ENCODE data around the gene SLC25A42.
"Not testable (repeated sequence)": the region's sequence is repeated elsewhere in the genome, so short reads cannot be mapped to it uniquely, and the experiment has no call there.

Gene SLC25A42

DNA sequence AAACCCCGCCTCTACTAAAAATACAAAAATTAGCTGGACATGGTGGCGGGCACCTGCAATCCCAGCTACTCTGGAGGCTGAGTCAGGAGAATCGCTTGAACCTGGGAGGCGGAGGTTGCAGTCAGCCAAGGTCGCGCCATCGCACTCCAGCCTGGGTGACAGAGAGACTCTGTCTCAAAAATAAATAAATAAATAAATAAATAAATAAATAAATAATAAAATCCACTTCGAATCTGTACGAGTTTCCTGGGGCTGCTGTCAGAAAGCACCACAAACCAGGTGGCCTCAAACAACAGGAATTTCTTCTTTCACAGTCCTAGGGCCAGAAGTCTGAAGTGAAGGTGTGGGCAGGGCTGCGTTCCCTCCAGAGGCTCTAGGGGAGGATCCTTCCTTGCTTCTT lies 38.8 kb downstream of the SLC25A42 start:
- not testable (repeated sequence) for DNase-seq

DNA sequence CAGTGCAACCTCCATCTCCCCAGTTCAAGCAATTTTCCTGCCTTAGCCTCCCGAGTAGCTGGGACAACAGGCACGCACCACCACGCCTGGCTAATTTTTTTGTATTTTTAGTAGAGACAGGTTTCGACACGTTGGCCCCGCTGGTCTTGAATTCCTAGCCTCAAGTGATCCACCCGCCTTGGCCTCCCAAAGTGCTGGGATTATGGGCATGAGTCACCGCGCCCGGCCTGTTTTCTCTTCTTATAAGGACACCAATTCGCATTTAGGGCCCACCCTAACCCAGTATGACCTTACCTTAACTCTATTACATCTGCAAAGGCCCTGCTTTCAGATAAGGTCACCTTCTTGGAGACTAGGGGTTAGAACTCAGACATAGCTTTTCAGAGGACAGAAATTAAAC lies 39.4 kb downstream of the SLC25A42 start:
- no peak for DNase-seq

DNA sequence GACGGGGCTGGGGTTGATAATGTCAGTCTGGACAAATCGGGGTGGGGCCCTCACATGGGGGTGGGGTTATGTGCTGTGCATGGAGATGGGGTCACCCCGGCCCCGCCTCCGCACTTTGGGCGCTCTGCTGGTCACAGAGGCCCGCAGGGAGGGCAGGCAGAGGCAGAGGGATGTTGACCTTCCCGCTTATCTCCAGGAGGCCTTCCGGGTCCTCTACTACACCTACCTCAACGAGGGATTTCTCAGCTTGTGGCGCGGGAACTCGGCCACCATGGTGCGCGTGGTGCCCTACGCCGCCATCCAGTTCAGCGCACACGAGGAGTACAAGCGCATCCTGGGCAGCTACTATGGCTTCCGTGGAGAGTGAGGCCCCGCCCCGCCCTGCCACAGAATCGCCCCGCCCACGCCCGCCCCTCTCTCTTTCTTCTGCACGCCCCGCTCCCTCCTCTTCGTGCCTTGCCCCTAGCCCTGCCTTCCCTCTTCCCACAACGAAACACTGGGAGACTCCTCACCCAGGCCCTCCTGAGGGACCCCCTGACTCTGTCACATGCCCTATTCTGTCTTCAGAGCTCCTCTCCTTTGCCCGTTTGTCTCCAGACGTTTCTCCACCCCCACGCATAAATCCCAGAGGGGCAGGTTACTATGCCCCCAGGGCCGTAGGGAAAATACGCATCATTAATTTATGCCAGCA lies 41.7 kb downstream of the SLC25A42 start:
- DNase-seq: peak in 28 of 56 donors; percentile 8 to 74 (median 26)

DNA sequence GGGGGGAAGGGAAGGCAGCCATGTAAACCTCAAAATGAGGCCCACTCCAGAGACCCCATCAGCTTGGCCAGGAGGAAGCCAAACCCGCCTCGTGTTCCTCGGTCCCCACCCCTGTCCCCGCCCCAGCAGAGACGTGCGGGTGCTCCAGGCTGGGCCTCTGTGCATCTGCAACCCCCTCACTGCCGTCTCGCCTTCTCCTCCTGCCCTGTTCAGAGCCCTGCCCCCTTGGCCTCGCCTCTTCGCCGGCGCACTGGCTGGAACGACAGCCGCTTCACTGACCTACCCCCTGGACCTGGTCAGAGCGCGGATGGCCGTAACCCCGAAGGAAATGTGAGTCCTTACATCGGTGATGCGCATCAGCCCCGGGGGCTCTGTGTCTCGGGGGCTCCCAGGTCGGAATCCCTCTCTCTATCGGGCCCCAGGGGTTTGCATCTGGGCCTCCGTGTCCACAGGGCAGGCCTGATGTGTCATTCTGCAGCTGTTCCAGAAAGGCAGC lies 42.3 kb downstream of the SLC25A42 start:
- DNase-seq: peak in 9 of 56 donors; percentile 16 to 49 (median 32)

DNA sequence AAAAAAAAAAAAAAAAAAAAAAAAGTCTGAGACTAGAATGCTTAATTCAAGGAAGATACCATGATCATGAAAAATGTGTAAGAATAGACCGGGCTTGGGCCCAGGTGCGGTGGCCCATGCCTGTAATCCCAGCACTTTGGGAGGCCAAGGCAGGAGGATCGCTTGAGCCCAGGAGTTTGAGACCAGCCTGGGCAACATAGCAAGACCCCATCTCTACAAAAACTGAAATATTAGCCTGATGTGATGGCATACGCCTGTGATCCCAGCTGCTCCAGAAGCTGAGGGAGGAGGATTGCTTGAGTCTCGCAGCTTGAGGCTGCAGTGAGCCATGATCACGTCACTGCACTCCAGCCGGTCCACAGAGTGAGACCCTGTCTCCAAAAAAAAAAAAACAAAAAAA lies 43.1 kb downstream of the SLC25A42 start:
- not testable (repeated sequence) for DNase-seq

DNA sequence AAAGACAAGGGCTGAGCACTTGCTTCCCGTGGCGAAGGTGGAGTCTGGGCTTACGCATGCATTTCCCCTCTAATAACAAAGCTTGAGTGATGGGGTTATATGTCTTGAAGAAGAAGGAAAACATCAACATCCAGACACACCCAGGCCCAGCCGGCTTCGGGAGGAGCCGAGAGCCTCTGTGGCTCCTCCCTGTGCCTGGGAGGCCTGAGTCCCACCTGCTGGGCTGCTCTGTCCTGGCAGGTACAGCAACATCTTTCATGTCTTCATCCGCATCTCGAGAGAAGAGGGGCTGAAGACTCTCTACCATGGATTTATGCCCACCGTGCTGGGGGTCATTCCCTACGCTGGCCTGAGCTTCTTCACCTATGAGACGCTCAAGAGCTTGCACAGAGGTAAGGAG lies 43.9 kb downstream of the SLC25A42 start:
- no peak for DNase-seq

DNA sequence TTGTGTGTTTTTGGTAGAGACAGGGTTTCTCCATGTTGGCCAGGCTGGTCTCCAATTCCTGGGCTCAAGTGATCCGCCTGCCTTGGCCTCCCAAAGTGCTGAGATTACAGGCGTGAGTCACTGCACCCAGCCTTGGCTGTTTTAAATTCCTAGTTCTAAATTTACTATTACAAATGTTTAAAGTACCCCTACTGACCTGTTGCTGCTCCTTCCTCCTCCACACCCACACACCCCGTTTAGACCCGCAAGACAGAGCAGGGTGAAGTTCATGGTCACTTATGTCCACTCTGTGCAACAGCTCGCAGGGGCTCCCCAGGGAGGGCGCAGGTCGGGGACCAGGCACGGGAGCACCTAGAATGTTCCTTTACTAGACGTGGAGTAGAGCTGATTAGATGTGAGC lies 45.8 kb downstream of the SLC25A42 start:
- DNase-seq: no peak

DNA sequence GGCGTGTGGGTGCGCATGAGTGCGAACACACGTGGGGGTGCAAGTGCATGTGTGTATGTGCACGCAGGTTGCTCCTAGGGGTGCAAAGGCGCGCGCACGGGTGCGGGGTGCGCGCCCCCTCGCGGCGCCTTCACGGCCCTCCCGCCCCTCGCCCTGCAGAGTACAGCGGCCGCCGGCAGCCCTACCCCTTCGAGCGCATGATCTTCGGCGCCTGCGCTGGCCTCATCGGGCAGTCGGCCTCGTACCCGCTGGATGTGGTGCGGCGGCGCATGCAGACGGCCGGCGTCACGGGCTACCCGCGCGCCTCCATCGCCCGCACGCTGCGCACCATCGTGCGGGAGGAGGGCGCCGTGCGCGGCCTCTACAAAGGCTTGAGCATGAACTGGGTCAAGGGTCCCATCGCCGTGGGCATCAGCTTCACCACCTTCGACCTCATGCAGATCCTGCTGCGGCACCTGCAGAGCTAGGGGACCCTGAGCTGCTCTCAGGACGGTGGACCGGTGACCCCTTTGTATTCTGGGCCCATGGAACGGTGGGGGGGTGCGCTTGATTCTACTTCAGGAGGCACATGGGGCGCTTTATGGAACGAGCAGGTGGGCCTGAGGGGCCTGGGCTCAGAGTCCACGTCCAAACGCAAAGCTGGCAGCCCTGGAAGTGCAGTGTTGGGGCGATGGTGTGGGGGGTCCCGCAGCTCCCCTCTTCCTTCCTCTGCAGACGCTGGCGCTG lies 46.8 kb downstream of the SLC25A42 start:
- DNase-seq: peak in 29 of 56 donors; percentile 5 to 73 (median 26)

DNA sequence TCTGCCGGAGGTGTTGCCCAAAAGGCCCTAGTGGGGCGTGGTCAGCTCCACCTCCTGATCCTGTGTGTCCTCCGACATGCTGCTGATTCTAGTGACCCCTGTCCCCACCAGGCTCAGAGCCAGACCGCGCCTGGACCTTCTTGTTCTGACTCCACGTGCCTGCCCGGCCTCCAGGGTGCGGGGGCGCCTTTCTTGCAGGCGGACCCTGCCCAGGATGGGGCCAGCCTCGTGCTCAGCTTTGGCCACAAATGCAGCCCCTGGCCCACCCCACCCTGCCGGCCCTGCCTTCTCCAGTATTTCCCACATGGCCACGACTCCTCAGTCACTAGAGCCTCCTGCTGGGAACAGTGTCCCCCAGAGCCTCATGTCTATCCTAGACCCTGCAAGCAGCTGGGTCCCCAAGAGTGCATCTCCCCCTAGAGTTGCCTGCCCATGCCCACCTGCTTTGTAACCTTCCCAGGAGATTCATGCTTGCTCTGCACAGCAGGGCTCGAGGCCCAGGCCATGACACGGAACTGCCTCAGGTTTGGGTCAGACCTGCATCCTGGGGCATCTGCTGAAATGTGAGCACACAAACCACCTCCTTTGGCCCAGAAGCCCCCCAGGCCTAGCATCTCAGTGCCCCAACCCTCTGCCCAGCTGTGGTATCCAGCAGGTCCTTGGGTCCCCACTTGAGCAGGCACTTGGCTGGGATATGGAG lies 47.5 kb downstream of the SLC25A42 start:
- DNase-seq: no peak

DNA sequence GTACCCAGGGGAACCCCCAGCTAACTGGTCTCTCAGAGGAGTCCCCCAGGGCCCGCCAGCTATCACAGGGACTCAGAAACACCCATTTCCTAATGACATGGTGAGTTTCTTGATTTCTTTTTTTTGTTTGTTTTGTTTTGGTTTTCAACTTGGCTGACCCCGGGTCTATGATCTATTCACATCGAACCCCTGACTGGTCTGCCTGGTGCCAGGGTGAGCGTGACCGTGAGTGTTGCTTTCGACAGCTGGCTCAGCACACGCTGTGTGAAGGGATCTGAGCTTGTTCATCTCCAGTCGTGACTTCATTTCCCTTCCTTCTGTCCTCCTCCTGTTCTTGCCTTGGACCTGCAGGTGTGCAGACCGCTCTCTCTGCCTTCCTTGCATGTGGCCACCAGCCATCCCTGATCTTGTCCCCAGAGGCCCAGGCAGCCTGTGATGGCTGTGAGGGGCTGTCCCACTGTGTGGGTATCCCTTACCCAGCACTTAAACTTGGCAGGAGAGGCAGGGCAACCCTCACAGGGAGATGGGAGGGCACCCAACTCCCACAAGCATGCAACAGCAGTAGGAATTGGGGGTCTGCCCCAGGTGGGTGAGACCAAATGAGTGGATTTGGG lies 48.3 kb downstream of the SLC25A42 start:
- no peak for DNase-seq

DNA sequence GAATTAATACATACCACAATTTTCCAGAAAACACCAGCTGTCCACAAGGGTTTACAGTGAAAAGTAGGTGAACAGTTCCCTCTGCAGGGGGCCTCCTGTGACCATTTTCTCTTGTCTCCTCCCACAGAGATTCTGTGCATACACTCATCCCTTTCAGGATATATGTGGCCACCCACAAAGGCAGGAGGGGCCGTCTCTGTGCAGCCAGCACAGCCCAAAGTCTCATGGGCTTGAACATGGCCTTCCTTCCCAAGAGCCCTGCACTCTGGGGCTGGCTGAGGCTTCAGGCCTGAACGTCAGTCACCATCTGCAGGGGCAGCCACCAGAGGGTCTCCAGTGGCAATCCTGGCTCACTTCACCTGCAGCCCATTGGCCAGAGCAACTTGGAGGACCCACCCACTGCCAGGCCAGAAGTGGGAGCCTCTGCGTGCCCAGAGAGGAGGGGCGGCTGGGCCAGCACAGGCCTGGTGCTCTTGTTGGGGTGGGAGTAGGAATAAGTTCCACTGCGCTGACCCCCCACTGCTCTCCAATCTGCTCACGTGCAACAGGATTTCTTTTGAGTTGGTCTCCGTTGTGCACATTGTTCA lies 49.3 kb downstream of the SLC25A42 start:
- no peak for DNase-seq

DNA sequence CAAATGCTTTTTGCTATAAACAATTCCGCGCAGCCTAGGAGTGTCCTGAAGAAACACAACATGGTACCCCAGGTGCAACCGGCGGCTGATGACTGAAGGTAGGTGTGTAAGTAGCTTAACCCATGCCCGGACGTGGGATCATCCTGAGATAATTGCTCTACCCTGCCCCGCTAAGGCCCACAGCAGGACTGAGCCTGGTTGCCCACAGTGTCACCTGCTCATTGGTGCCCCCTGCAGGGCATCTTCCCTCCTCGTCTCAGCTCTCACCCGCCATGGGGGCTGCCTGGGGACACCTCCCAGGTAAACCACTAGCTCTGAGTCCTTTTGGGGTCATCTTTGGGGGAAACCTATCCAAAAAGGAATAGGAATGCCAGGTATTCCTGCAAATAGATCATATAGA lies 52.2 kb downstream of the SLC25A42 start:
- DNase-seq: peak in 3 of 56 donors; percentile 6 to 20 (median 16)

DNA sequence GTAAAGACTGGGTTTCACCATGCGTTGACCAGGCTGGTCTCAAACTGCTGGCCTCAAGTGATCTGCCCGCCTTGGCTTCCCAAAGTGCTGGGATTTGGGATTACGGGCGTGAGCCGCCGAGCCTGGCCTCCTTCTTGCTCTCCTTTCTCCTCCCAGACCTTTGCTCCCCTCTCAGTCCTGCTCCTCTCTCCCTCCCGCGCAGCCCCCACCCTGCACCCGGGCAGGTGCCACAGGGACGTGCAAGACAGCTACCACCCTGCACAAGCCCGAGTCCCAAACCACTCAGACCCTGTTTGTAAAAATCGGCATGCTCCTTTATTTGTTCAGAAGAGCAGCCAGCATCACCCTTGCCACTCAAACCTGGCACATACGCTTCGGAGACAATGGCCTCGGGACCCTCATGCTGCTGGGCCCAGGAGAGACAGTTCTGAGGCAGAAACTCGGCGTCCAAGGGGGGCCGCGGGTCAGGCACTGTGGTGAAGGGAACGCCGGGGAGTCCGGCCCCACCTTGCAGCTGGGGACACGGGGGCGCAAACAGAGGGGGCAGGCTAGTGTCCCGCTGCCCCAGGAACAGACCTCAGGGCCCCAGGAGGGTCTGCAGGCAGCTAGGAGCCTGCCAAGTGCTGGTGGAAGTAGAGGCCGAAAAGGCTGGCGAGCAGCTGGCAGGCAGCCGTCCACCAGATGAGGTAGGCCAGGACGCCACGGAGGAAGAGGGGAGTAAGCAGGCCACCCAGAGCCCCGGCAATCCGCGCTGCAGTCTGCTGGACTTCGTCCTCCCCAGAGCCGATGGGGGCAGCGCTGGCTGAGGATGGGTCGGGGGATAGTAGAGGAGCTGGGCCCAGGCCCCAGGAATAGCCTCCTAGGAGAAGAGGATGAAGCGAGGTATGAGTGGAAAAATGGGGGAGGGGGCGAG lies 55.8 kb downstream of the SLC25A42 start:
- DNase-seq: no peak

DNA sequence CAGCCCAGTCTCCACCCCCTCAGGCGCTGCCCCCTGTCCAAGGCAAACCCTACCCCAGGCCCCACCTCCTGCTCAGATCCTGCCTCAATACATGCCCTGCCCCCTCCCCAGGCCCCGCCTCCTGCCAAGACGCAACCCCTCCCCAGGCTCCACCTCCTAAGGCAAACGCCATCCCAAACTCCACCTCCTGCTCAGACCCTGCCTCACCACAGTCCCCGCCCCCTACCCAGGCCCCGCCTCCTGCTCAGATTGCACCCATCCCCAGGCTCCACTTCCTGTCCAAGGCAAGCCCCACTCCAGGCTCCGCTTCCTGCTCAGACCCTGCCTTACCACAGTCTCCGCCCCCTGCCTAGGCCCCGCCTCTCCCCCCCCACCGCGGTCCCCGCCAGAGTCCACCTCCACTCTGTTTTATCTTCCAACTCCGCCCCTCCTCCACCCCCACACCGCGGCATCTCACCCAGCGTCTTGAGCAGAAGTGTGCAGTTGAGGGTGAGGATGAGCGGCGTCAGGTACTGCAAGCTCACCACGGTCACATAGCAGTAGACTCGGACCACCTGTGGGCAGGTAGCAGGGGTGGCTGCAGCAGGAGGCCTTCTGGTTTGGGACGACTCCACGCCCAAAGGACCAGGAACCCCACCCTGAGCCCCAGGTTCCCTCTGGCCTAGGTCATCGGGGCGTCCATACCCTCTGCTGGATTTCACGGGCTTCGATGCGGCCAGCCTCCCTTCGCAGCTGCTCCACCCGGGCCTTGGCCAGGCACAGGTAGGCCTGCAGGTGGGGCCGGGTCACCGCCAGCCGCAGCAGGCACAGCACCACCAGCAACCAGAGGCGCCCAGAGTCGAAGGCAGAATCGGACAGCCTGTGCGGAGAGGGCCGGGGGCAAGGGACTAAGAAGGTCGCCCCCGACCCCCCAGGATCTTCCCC lies 56.8 kb downstream of the SLC25A42 start:
- peak in 22 of 56 donors; percentile 12 to 61 (median 30) for DNase-seq

DNA sequence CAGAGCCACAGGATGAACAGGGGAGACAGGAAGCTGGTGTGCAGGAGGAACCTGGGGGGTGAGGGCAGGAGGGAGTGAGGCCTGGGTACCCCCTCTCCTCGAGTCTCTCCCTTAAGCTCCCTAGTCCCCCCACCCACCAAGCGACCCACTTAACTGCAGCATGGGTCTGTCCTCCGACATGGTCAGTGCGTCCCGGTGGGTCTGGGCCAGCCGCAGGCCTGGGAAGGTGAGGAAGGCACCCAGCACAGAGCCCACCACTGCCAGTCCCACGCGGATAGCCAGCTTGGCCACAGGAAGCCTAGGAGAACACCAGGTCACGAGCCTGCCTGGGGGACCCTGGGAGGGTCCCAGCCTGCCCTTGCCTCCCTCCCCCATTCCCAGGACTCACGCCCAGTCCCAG lies 57.6 kb downstream of the SLC25A42 start:
- DNase-seq: no peak

DNA sequence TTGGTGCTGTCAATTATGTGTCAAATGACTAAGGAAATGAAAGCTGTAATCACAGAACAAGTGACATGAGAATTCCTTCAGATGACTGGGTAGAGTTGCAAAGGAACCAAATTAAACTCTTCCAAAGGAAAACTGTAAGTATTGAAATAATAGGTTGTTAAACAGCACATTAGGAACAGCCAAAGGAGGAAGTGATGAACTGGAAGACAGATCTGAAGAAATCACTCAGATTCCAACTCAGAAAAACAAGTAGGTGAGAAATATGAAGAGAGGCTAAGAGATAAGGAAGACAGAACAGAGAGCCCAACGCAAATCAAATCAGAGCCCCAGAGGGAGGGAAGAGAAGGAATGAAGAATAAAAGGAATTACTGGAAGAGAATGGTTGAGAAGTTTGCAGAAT lies 59.1 kb downstream of the SLC25A42 start:
- no peak for DNase-seq

DNA sequence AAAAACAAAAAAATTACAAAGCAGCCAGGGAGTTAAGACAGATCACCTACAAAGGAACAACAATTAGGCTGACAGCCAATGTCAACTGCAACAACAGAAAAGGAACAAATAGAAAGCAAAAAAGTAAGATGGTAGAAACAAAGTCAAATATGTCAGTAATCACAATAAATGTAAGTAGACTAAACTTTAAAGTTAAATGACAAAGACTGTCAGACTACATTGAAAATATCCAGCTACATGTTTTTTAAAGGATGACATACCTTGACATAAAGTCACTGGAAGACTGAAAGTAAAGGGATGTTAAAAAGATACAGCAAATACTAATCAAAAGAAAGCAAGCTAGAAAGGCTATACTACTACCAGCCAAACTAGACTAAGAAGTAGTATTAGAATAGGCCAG lies 59.6 kb downstream of the SLC25A42 start:
- no peak for DNase-seq

DNA sequence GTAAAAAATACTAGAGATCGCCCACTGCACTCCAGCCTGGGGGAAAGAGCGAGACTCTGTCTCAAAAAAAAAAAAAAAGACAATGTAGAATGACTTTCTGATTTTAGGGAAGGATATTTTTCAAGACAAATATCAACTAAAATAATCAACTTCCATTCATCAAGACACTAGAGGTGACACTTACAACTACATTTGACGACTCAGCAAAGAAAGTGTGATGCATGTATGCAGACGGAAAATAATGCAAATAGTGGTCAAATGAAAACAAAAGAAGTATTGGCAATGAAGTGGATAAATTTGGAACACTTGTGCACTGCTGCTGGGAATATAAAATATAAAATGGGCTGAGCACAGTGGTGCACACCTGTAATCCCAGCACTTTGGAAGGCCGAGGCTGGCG lies 62.3 kb downstream of the SLC25A42 start:
- no peak for DNase-seq

DNA sequence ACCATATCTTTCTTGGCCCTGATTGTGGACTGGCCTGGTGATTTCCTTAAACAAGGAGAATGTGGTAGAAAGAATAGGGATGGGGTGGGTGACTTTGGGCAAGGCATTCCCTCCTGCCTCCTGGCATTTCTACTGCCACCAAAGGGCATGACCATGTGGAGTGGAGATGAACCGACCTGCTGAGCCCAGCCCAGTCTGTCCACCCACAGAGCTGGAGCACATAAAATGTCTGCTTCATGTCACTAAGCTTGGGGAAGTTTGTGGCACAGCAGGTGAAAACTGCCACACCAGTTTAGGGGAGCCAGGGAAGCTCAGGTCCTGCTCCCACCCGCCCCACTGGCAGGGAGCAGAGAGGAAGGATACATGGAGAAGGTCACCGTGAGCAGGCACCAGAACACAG lies 68.2 kb downstream of the SLC25A42 start:
- no peak for DNase-seq
